Activated CD8-positive, alpha-beta memory T cell treated with anti-CD3 and anti-CD28 coated beads, Interleukin-2, amount 50 U/mL, for 24 hours (primary cell): Measurements from ENCODE around the gene DCAF7.

Experiments used
- DNase-seq: peaks from one replicate; pipeline ENCODE4 v3.0.0-alpha.2; 2020; ENCODE audit errors: extremely low read depth

Gene DCAF7

GRCh38 chr17:63588797-63589196, 38.5 kb downstream of the DCAF7 start:
- DNase-seq: no peak

GRCh38 chr17:63589646-63590045, 39.4 kb downstream of the DCAF7 start:
- no peak for DNase-seq

- no peak for DNase-seq
Measured at GRCh38 chr17:63592797-63593196, 42.5 kb downstream of the DCAF7 start.

- no peak for DNase-seq
Measured at GRCh38 chr17:63595132-63595531, 44.9 kb downstream of the DCAF7 start.

- DNase-seq: no peak
Measured at GRCh38 chr17:63596856-63597586, 46.7 kb downstream of the DCAF7 start.

- DNase-seq: no peak
Measured at GRCh38 chr17:63598281-63598680, 48.0 kb downstream of the DCAF7 start.

GRCh38 chr17:63600569-63601438, 50.5 kb downstream of the DCAF7 start, which contains the start of gene TACO1:
Gene TACO1 (plus strand): TSS chr17:63600895. CDS start chr17:63601084, 189 bp downstream.
- DNase-seq: peak; percentile 54

GRCh38 chr17:63601439-63602371, 51.4 kb downstream of the DCAF7 start:
- no peak for DNase-seq

- DNase-seq: no peak
Measured at GRCh38 chr17:63609816-63610573, 59.7 kb downstream of the DCAF7 start.

GRCh38 chr17:63610854-63611253, 60.6 kb downstream of the DCAF7 start:
- DNase-seq: no peak

- DNase-seq: no peak
Measured at GRCh38 chr17:63611354-63611753, 61.1 kb downstream of the DCAF7 start.

GRCh38 chr17:63613663-63614062, 63.4 kb downstream of the DCAF7 start:
- DNase-seq: no peak

- DNase-seq: no peak
Measured at GRCh38 chr17:63621229-63621683, 71.0 kb downstream of the DCAF7 start.

GRCh38 chr17:63621684-63622573, 71.7 kb downstream of the DCAF7 start, which contains the start of gene MAP3K3:
Gene MAP3K3 (plus strand): TSS chr17:63622417. CDS start chr17:63622760, 343 bp downstream.
- peak; percentile 97 for DNase-seq

GRCh38 chr17:63622574-63623390, 72.5 kb downstream of the DCAF7 start:
- DNase-seq: no peak

- DNase-seq: no peak
Measured at GRCh38 chr17:63623786-63624530, 73.7 kb downstream of the DCAF7 start.

- DNase-seq: no peak
Measured at GRCh38 chr17:63624531-63624880, 74.2 kb downstream of the DCAF7 start.

GRCh38 chr17:63626551-63627180, 76.4 kb downstream of the DCAF7 start:
- DNase-seq: no peak
